ENCODE data around the gene USP15.
"Not testable (repeated sequence)": the region's sequence is repeated elsewhere in the genome, so short reads cannot be mapped to it uniquely, and the experiment has no call there.

The USP15 gene

DNA sequence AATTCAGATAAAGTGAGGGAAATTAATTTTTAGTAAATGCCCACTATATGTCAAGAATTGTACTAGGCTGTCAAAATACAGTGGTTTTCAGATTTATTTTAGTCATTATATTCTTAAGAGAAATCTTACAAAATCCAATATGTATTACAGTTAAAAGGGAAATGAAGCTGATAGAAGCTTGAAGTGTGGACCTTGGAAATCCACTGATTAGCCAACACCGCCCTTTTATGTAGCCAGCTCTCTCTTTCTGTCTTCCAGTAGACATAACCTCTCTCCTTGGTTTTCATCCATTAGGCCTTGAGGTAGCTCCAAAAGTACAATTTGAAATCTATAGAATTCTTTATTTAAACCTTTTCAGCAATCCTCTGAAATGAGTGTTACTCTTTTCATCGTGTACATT is 63.2 kb downstream of the USP15 start:
- no peak for DNase-seq (ENCODE audit: low read depth)

DNA sequence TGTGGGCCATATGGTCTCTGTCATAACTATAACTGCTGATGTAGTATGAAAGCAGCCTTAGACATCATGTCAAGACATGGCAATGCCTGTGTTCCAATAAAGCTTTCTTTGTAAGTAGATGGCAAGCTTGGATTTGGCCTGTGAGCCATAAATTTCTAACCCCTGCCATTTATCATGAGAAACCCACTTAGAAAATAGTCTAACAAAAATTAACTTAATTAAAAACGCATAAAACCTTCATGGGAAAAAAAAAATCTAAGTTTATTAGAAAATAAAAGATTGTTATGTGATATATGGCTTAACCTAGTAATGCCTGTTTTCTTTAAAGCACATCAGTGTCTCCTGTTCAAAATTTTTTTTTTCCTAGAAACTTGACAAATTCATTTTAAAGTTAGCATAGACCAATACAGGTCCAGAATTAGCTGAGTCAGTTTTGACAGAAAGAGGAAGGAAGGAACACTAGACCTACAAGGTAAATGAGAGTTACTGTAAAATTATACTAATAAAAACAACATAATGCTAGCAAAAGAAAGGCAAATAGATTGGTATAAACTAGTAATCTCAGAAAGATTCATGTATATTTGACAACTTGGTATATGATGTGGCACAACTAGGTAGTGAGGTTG is 68.2 kb downstream of the USP15 start:
- no peak for DNase-seq (ENCODE audit: low read depth)

DNA sequence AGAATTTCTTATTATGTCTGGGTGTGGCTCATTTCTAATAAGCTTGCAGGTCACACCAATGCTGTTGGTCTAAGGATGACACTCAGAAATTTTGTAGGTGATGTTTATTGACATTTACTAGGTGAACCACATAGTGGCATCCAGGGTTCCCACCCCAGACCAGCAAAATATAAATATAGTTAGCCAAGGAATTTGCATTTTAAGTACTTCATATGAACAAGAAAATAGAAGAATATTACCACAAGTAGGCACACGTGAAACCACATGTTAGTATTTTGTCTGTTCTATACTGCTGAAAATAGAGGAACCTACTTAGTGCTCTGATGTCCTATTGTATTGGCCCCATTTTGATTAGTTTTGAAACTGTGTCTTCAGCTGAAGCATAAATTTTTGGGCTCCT is 71.1 kb downstream of the USP15 start:
- no peak for DNase-seq (ENCODE audit: low read depth)

DNA sequence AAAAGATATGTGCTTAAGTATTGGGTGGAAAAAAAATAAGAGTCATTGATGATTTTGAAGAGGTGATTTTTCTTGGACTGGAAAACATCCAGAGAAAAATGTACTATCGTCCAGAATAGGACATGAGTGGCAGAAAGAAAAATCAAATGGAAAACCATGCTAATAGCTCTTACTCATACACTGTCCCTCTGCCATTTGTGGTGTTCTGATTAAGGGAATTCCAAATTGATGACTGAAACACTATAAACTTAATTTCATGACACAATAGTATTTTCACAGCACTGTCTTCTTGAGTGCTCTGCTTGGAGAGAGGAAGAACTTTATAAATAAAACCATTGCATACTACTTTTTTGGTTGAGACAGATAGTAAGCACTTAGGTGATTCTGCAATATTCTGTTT is 72.4 kb downstream of the USP15 start:
- DNase-seq (ENCODE audit: low read depth) = no peak

DNA sequence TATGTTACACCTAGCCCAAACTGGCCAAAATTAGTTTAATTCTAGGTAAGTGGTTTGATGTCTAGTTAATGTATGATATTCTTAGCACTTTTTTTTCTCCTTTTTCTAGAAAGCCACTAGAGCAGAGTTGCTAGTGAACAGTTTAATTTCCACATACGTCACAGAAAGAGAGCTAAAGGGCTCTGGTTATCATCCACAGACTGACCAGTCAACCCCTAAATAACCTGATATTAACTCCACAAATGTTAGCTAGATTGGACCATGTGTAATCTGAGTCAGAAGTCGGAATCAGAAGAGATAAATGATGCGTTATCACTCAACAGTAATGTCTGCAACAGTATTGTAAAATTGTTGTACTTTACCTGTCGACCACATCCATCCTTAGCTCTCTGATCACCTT is 74.9 kb downstream of the USP15 start:
- no peak for DNase-seq (ENCODE audit: low read depth)

DNA sequence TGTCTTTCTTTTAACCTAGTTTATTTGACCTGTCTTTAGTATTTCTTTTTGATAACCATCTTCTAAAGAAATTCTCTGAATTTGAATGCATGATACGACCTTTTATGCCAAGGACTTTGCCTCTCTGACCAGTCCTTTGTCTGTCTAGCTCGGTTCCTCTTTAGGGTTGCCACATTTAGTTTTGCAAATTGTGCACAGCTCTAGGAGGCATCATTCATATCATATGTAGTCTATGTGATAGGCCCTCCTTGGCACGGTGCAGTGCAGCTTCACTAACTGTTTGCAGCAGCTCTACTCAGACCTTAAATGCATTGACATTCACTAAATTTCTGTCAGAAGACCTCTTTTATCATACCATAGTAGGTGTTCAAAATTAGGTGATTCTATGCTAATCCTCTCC is 75.6 kb downstream of the USP15 start:
- no peak for DNase-seq (ENCODE audit: low read depth)

DNA sequence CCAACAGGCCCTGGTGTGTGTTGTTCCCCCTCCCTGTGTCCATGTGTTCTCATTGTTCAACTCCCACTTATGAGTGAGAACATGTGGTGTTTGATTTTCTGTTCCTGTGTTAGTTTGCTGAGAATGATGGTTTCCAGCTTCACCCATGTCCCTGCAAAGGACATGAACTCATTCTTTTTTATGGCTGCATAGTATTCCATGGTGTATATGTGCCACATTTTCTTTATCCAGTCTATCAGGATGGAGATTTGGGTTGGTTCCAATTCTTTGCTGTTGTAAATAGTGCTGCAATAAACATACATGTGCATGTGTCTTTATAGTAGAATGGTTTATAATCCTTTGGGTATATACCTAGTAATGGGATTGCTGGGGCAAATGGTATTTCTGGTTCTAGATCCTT is 77.4 kb downstream of the USP15 start:
- DNase-seq (ENCODE audit: low read depth) = not testable (repeated sequence)

DNA sequence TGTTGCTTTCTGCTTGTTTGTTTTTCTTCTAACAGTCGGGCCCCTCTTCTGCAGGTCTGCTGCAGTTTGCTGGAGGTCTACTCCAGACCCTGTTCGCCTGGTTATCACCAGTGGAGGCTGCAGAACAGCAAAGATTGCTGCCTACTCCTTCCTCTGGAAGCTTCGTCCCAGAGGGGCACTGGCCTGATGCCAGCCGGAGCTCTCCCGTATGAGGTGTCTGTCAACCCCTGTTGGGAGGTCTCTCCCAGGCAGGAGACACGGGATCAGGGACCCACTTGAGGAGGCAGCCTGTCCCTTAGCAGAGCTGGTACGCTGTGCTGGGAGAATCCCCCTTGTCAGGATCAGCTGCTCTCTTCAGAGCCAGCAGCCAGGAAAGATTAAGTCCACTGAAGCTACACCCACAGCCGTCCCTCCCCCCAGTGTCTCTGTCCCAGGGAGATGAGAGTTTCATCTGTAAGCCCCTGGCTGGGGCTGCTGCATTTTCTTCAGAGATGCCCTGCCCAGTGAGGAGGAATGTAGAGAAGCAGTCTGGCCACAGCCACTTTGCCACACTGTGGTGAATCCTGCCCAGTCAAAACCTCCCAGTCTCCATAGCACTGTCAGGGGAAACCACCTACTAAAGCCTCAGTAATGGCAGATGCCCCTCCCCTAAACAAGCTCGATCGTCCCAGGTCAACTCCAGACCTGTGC is 82.6 kb downstream of the USP15 start:
- DNase-seq (ENCODE audit: low read depth) = not testable (repeated sequence)

DNA sequence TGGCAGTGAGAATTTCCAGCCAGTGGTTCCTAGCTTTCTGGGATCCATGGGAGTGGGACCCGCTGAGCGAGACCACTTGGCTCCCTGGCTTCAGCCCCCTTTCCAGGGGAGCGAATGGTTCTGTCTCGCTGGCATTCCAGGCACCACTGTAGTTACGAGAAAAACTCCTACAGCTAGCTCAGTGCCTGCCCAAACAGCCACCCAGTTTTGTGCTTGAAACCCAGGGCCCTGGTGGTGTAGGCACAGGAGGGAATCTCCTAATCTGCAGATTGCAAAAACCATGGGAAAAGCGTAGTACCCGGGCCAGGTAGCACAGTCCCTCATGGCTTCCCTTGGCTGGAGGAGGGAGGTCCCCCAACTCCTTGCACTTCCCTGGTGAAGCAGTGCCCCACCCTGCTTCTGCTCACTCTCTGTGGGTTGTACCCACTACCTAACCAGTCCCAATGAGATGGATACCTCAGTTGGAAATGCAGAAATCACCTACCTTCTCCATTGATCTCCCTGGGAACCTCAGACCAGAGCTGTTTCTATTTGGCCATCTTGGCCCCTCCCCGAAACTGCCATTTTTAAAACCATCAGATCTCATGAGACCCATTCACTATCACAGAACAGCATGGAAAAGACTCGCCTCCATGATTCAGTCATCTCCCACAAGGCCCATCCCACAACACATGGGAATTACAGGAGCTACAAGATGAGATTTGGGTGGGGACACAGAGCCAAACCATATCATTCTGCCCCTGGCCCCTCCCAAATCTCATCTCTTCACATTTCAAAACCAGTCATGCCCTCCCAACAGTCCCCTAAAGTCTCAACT is 83.3 kb downstream of the USP15 start:
- not testable (repeated sequence) for DNase-seq (ENCODE audit: low read depth)

DNA sequence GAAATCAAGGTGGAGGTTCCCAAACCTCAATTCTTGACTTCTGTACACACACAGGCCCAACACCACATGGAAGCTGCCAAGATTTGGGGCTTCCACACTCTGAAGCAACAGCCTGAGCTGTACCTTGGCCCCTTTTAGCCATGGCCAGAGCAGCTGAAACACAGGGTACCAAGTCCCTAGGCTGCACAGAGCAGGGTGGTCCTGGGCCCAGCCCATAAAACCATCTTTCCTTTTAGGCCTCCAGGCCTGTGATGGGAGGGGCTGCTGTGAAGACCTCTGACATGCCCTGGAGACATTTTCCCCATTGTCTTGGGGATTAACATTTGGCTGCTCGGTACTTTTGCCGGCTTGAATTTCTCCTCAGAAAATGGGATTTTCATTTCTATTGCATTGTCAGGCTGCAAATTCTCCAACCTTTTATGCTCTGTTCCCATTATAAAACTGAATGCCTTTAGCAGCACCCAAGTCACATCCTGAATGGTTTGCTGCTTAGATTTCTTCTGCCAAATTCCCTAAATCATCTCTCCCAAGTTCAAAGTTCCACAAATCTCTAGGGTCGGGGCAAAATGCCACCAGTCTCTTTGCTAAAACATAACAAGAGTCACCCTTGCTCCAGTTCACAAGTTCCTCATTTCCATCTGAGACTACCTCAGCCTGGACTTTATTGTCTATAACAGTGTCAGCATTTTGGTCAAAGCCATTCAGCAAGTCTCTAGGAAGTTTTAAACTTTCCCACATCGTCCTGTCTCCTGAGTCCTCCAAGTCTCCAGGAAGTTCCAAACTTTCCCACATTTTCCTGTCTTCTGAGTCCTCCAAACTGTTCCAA is 84.7 kb downstream of the USP15 start:
- not testable (repeated sequence) for DNase-seq (ENCODE audit: low read depth)

DNA sequence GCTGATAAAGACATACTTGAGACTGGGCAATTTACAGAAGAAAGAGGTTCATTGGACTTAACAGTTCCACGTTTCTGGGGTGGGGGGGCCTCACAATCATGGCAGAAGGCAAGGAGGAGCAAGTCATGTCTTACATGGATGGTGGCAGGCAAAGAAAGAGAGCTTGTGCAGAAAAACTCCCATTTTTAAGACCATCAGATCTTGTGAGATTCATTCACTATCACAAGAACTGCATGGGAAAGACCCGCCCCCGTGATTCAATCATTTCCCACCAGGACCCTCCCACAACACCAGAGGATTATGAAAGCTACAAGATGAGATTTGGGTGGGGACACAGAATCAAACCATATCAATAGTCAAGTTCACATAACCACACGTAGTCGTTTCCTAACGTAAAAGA is 85.5 kb downstream of the USP15 start:
- DNase-seq (ENCODE audit: low read depth) = no peak

DNA sequence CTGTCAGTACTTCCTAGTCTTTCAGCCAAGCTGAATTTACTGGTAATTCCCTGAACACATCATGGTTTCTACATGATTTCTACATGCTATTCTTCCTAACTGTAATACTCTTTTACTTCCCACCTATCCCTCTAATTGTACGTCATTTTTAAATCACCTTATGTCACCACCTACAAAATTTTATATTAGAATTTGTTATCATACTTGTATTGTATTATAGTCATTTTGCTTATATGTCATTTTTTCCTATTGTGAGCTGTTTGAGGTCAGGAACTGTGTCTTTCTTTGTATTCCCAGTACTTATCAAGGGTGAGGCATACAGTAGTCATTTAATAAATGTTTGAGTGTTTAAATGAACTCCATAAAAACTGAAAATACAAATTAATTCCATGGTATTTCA is 86.6 kb downstream of the USP15 start:
- no peak for DNase-seq (ENCODE audit: low read depth)

DNA sequence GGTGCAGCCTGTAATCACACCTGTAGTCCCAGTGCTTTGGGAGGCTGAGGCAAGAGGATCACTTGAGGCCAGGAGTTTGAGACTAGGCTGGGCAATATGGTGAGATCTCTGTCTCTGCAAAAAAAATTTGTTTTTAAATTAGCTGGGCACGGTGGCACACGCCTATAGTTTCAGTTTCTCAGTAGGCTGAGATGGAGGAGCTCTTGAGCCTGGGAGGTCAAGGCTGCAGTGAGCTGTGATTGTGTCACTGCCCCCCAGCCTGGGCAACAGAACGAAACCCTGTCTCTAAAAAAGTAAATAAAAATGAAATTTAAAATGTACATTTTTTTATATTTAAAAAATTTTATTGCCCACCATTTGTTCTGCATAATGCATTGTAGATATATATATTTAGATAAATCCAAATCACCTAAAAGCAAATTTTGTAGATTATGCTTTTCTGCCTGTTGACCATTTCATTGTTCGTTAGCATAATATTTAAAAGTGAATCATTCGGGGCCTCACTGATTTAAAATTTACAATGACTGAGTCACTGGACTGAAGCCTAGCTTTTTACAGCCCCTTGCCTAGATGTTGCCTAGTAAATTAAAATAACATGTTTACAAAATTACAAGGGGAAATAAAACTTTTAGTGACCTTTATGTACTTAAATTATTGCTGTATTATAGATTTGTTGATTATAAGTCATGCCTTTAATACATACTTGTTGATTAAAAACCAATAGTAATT is 87.9 kb downstream of the USP15 start:
- DNase-seq (ENCODE audit: low read depth) = no peak

DNA sequence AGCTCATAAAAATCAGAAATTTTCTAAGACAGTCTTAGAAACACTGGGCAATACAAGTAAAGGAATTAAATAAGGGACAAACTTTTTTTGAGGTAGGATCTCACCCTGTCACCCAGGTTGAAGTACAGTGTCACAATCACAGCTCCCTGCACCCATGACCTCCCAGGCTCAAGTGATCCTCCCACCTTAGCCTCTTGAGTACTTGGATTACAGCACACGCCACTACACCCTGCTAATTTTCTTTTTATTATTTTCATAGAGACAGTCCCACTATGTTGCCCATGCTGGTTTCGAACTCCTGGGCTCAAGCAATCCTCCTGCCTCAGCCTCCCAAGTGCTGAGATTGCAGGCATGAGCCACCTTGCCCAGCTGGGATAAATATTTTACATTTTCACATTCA is 90.3 kb downstream of the USP15 start:
- no peak for DNase-seq (ENCODE audit: low read depth)

DNA sequence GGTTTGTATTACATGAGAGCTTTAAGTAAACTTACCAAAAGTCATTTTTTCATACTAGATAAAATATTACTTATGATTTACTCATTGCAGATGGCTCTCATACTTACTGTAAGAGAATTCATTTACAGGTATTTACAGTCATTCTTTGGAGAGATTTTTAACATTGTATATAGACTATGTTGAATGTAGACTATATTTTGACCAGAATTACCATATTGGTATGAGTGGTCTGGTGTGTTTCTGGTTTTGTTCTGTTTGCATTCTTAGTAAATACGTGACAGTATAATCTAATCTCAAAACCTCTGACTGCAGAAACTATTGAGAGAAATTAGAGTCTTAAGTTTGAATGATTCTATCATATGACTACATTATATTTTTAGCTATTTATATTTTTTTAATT is 91.1 kb downstream of the USP15 start:
- DNase-seq (ENCODE audit: low read depth) = no peak

DNA sequence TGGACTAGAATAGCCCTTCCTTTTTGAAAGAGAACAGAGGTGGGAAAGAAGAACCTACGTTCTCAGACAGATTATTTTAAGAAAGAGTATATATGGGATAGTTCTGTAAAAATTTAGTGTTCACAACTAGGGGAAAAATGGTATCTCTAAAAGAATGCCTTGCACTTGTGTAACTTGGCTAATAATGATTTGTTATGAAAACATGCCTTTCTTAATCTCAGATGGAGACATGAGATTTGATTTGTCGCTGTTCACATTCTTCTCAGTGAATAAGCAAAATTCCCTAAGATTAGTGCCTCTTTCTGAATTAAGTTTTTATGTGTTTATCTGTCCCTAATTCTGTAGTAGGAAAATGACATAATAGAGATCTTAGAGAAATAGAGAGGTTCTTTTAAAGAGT is 100.8 kb downstream of the USP15 start:
- DNase-seq (ENCODE audit: low read depth) = no peak

DNA sequence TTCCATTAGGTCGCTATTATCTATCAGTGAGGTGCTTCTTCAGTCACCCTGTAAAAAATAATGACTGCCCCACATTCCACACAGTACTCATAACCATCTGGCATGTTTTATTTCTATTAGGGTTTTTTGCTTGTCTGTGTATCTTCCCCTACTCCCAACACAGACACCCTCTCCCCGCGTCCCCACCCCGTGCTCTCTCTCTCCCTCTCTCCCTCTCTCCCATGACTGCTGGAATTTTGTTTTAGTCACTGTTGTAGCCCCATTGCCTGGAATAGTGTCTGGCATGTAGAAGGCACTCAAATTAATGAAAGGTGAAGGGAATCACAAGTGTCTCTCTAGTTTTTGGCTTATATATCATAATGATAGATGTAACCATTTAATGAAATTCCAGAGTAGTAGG is 103.3 kb downstream of the USP15 start:
- no peak for DNase-seq (ENCODE audit: low read depth)

DNA sequence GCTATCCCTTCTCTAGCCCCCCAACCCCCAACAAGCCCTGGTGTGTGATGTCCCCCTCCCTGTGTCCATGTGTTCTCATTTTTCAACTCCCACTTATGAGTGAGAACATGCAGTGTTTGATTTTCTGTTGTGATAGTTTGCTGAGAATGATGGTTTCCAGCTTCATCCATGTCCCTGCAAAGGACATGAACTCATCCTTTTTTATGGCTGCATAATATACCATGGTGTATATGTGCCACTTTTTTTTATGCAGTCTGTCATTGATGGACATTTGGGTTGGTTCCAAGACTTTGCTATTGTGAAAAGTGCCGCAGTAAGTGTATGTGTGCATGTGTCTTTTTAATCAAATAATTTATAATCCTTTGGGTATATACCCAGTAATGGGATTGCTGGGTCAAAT is 104.5 kb downstream of the USP15 start:
- DNase-seq (ENCODE audit: low read depth) = not testable (repeated sequence)

DNA sequence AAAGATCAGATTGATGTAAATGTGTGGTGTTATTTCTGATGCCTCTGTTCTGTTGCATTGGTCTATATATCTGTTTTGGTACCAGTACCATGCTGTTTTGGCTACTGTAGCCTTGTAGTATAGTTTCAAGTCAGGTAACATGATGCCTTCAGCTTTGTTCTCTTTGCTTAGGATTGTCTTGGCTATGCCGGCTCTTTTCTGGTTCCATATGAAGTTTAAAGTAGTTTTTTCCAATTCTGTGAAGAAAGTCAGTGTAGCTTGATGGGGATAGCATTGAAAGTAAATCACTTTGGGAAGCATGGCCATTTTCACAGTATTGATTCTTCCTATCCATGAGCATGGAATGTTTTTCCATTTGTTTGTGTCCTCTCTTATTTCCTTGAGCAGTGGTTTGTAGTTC is 105.6 kb downstream of the USP15 start:
- not testable (repeated sequence) for DNase-seq (ENCODE audit: low read depth)

DNA sequence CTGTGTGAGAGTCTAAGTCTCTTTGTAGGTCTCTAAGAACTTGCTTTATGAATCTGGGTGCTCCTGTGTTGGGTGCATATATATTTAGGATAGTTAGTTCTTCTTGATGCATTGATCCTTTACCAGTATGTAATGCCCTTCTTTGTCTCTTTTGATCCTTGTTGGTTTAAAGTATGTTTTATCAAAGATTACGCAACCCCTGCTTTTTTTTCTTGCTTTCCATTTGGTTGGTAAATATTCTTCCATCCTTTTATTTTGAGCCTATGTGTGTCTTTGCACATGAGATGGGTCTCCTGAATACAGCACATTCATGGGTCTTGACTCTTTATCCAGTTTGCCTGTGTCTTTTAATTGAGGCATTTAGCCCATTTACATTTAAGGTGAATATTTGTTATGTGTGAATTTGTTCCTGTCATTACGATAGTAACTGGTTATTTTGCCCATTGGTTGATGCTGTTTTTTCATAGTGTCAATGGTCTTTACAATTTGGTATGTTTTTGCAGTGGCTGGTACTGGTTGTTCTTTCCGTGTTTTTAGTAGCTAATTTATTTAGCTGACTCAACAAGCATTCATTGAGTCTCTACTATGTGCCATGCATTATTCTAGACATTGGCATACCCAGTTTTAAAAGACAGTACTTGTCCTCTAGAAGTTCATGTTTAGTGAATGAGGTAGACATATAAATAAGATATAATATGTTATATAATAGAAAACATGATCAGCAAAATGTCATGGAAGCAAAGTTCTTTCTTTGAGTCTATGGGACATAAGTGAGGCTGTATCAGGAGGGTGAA is 108.4 kb downstream of the USP15 start:
- DNase-seq (ENCODE audit: low read depth) = not testable (repeated sequence)

DNA sequence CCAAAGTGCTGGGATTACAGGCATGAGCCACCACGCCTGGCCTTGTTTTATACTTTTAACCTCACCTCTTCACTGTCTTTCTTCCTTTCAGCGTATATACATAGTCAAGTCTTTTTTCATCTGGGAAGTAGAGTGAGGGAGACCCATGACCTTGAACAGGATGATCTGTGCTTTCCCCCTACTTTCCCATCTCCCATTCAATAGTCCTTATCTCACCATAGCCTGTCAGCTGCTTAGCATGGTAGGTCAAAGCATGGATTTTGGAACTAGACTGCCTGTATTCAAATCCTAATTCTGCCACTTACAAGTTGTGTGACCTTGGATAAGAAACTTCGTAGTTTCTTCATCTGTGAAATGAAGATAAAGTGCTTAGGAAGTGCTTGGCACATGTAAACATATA is 110.0 kb downstream of the USP15 start:
- no peak for DNase-seq (ENCODE audit: low read depth)

Data from activated T-helper 1 cell treated with Interleukin-2 at 50 U/mL for 16 hours (primary cell).